ACHN (cell line): ENCODE measurements around the gene FHDC1.

Source experiments
- DNase-seq: peaks from one replicate; pipeline ENCODE4 v3.0.0-alpha.2; 2015
- in situ Hi-C: cut with HindIII; loops from 2 replicates; pipeline ENCODE4 v1.10.0; 2017; ENCODE audit warnings: low sequenced_read_pairs, low pct_ligation_motif_present, low pct_unique_long_range_greater_than_20kb

Gene FHDC1

GRCh38 chr4:153019906-153020305 is 83.8 kb downstream of the FHDC1 start:
- in situ Hi-C loops: no loop called here
- no peak for DNase-seq

DNA sequence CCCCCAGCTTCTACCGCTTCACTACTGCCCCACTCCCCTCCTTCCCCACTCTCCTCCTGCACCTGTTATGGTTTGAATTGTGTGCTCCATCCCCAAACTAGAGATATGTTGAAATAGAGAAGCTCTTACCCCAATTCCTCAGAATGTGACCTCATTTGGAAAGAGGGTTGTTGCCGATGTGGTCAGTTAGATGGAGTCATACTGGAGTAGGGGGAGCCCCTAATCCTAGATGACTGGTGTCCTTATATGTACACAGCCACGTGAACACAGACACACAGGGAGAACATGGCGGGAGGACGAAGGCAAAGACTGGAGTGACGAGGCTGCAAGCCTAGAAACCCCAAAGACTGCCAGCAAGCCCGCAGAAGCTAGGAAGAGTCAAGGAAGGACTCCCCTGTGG is 84.3 kb downstream of the FHDC1 start:
- no peak for DNase-seq
- in situ Hi-C loops: no loop called here

GRCh38 chr4:153021276-153021675 is 85.2 kb downstream of the FHDC1 start:
- in situ Hi-C loops: no loop called here
- no peak for DNase-seq

DNA sequence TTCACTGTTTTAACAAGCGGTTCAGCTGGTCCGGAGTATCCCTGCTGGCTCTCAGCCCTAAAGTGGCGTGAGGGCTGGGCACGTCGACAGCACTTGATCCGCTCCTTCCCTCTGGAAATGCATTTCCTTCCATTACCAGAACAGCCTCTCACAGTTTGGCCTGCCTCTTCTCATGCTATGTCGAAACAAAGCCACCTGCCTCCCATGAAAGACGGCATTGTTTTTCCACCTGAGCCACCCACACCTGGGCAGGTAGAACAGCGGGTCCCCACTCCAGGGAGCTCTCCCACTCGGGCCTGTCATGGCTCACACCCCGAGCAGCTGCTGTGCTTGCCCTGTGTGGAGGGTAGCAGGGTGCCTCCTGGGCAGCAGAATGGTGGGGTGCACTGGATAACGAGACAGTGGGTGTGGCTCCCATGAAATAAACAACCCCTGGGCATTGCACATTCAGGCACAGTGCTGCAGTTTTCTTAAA is 86.2 kb downstream of the FHDC1 start:
- DNase-seq: no peak

GRCh38 chr4:153023139-153023538 is 87.0 kb downstream of the FHDC1 start:
- no peak for DNase-seq
- in situ Hi-C loops: no loop called here

More for the DNA sequence above, 86.2 kb downstream of the FHDC1 start:
- in situ Hi-C loops: no loop called here

DNA sequence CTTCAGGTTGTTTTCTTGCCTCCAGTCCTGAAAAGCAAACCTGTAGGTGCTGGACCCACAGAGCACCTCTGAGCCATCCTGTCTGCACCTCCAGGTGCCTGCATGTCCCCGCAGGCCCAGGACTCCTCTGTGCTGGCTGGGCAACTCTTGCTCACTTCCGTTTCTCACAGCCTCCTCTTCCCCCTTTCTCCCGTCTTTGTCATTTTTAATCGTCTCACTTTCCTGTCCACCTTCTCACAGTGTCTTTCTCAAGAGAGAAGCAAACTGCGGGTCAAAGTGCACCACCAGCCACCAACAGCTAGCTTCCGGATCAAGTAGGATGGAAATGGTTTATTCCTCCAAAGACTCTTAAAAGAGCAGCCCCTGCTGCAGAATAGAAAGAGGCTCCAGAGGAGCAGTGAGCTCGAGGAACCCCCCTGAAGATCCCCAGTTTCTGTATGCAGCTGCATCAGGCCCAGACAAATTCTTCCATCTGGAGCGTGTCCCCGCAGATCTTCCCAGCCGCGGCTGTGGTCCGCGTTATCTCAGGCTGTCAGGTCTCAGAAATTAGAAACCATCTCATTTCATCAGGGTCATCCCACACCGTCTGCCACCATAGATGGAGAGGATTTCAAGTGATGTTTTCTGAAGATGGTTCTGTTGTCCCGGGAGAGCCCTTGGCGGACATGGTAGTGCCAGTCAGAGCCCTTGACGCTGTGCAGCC is 87.7 kb downstream of the FHDC1 start:
- no peak for DNase-seq
- in situ Hi-C loops: no loop called here

DNA sequence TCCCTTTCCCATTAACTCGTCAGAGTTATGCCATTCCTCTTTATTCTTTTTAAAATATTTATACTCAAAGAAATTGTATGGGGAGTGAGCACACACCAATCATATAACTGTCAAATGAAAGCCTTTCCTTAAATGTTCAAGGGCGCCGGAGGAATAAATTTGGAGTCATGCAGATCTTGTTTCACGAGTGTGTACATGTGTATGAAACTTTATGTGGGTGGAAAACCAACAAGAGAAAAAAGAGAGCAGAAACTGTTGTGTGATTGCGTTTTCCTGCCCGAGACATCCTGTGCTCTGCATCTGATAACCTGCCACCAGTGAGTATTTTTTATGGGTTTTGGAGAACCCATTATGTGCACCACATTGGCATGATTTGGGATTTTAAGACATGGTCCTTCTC is 88.3 kb downstream of the FHDC1 start:
- DNase-seq: no peak
- in situ Hi-C loops: no loop called here

- in situ Hi-C loops: no loop called here
- no peak for DNase-seq
These were observed 89.3 kb downstream of the FHDC1 start for GRCh38 chr4:153025406-153025805.

- in situ Hi-C loops: no loop called here
- DNase-seq: no peak
These were observed 90.6 kb downstream of the FHDC1 start for GRCh38 chr4:153026591-153027346.

DNA sequence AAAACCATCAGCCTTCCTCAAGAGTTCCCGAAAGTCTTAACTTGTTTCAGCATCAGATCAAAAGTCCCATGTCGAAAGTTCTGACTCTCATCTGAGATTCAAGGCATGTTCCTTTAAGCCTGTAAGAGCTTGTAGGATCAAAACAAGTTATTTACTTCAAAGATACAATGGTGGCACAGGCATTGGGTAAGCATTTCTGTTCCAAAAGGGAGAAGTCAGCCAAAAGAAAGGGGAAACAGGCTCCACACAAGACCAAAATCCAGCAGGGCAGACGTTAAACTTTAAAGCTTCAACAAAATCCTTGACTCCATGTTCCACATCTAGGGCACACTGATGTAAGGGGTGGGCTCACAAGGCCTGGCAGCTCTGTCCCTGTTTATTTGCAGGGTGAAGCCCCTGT is 91.7 kb downstream of the FHDC1 start:
- in situ Hi-C loops: no loop called here
- no peak for DNase-seq

DNA sequence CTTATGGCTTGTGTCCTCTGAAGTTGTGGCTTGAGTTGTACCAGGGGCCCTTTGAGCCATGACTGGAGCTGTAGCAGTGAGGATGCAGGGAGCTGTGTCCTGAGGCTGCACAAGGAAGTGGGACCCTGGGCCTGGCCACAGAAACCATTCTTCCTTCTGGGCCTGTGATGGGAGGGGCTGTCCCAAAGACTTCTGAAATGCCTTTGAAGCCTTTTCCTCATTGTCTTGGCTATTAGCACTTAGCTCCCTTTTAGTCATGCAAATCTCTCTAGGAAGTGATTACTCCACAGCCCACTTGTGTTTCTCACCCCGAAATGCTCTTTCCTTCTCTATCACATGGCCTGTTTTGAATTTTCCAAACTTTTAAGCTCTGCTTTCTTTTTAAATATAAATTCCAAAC is 92.4 kb downstream of the FHDC1 start:
- DNase-seq: no peak
- in situ Hi-C loops: no loop called here
